Ovary (tissue), 9 donors: ENCODE measurements around the gene RECQL. TPM values are rescaled to one million over a fixed set of nuclear protein-coding genes. Genes with fewer than 3 reads are reported as not detected.

Experiments
- DNase-seq, 5 donors: peaks; one replicate each; pipeline ENCODE4 v3.0.0-alpha.2; 2019 to 2020
- H3K27ac ChIP-seq, 2 donors: fragments of 200-600 bp; one replicate each; pipeline versions ENCODE4 v1.5.1 to v1.8.0; 2019 to 2022
- H3K27me3 ChIP-seq: fragments of 200-600 bp; one replicate; pipeline ENCODE4 v1.8.0; 2022
- H3K36me3 ChIP-seq: fragments of 200-600 bp; sonication (generic); one replicate; pipeline ENCODE4 v1.5.1; 2019
- H3K4me1 ChIP-seq: one replicate; pipeline ENCODE4 v1.8.1; 2013; ENCODE audit warnings: mild to moderate bottlenecking, moderate library complexity; ENCODE audit not compliant: insufficient read depth
- H3K4me3 ChIP-seq: fragments of 200-600 bp; sonication (generic); one replicate; pipeline ENCODE4 v1.5.1; 2017
- H3K9me3 ChIP-seq, 2 donors: fragments of 200-600 bp in 1 of 2; sonication (generic) in 1 of 2; one replicate each; pipeline versions ENCODE4 v1.5.1 to v1.8.1; 2013 to 2019; ENCODE audit warnings: mild to moderate bottlenecking in 1 of 2, moderate library complexity in 1 of 2
- EP300 ChIP-seq: sonication (generic); formaldehyde crosslinking; IDR thresholded peaks from one replicate; pipeline ENCODE4 v1.6.1; 2017; ENCODE audit warnings: antibody characterized with exemption
- POLR2A ChIP-seq: fragments of 450-650 bp; IDR thresholded peaks from one replicate; pipeline ENCODE4 v1.6.1; 2017; ENCODE audit warnings: antibody characterized with exemption, mild to moderate bottlenecking, moderate library complexity
- WGBS, 3 donors: extraction: QIAGEN DNeasy Blood & Tissue Kit in 1 of 3; methylation state at CpG; one replicate each; pipeline versions ENCODE4 v1.1.5 to v1.1.7; 2013 to 2017; 5-methylcytosine and 5-hydroxymethylcytosine counted together
- intact Hi-C, 4 donors: fragments of 100-400 bp; cut with DNase I; formaldehyde crosslinking; loops; one replicate each; pipeline versions ENCODE4 v1.11.0 to v1.15.1; 2022 to 2023
- polyA plus RNA-seq, 2 donors: library from polyadenylated mRNA; stranded (reverse); fragments of 200-250 nt in 1 of 2; fragments of 350-450 nt in 1 of 2; fragmentation: Illumina TruSeq in 1 of 2; extraction: RNeasy Lipid Tissue Mini Kit (QIAGEN cat#74804) in 1 of 2; gene quantifications; one replicate each; pipeline ENCODE4 v1.2.3, GENCODE V29; 2013 to 2014
- total RNA-seq, 7 donors: library from RNA; depleted of rRNA in 2 of 7; stranded (reverse); fragments of >200 nt in 2 of 7; fragmentation: NEBNext Ultra II Directional in 3 of 7; extraction: Animal tissue kit (Norgen Biotek cat#: 25700) in 3 of 7; gene quantifications; one replicate each; pipeline versions ENCODE4 v1.1.0 to v1.2.4, GENCODE V29; 2016 to 2023
- TF ChIP-seq, protein P1 (sequence below), 3 donors: fragments of 450-650 bp in 2 of 3; fragments of 200-600 bp in 1 of 3; IDR thresholded peaks; one replicate each; pipeline versions ENCODE4 v1.5.1 to v1.8.0; 2016 to 2022; ENCODE audit warnings: antibody characterized with exemption in 3 of 3, mild to moderate bottlenecking in 1 of 3
- donor health status: DM: no; HTN: no; CAD: no; lungs with moderate emphysema.
- donor health status: DM: no; HTN: no; CAD: no.
- donor health status: Bipolar disorder and iron deficiency.
- donor health status: DM: yes; HTN: yes; CAD: no.
- donor health status: DM: no; HTN: no; CAD: no.
- donor health status: DM: yes; HTN: yes; CAD: no.

Gene RECQL
- total and polyA plus RNA-seq, 9 donors = 12.3 to 28.0 (median 17.3) TPM

DNA sequence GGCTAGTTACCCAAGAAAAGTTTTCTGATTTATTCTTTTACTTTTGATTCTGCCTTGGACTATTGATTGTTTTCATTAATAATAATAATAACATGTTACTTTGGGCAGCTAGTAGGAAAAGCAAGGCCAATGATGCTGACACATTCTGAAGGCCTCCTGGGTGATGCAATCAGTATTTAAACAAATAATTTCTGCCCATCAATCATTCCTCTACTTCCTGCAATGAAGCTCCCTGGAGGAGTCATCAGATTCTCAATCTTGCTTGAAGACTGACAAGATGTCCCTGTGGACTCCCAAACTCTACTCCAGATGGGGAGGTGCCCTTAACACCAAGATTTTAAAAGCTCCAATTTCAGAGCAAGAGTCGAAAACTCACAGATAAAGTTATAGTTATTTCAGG lies 24.6 kb upstream of the RECQL start, which contains the start of gene SPX:
Gene SPX, plus strand, starts transcription at position 244 of the 400 bp plus-strand sequence. CDS start 177 bp downstream, outside the sequence.
- no peak within 1 kb of the TSS for H3K27ac ChIP-seq
- H3K27me3 ChIP-seq = no peaks in the 10 kb centered on the region
- WGBS, 3 donors = 94 to 98% (median 96%) methylated on average over 1 of the region's 1 CpG
- no peak within 1 kb of the TSS for H3K4me3 ChIP-seq
- intact Hi-C loops = no loop called here
- TF ChIP-seq, protein P1, sequence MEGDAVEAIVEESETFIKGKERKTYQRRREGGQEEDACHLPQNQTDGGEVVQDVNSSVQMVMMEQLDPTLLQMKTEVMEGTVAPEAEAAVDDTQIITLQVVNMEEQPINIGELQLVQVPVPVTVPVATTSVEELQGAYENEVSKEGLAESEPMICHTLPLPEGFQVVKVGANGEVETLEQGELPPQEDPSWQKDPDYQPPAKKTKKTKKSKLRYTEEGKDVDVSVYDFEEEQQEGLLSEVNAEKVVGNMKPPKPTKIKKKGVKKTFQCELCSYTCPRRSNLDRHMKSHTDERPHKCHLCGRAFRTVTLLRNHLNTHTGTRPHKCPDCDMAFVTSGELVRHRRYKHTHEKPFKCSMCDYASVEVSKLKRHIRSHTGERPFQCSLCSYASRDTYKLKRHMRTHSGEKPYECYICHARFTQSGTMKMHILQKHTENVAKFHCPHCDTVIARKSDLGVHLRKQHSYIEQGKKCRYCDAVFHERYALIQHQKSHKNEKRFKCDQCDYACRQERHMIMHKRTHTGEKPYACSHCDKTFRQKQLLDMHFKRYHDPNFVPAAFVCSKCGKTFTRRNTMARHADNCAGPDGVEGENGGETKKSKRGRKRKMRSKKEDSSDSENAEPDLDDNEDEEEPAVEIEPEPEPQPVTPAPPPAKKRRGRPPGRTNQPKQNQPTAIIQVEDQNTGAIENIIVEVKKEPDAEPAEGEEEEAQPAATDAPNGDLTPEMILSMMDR (IDR thresholded peaks at IDR 0.05) = no peak
- no peak for TF ChIP-seq EP300
- TF ChIP-seq POLR2A = no peak
- DNase-seq = no peak
- no peaks in the 10 kb centered on the region for H3K4me1 ChIP-seq
- H3K36me3 ChIP-seq = no peaks in the 10 kb centered on the region
- no peaks in the 10 kb centered on the region for H3K9me3 ChIP-seq

DNA sequence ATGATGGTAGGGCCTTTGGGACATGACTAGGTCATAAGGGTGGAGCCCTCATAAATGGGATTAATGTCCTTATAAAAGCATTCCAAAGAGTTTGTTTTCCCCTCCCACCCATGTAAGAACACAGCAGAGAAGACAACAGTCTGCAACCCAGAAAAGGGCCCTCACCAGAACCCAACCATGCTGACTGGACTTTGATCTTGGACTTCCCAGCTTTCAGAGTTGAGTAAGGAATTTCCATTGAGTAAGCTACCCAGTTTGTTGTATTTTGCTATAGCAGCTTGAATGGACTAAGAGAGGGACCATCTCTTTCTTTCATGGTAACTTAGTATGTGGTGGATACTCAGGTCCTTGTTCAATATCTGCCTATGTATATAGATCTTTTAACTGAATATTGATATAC lies 21.7 kb upstream of the RECQL start:
- H3K36me3 ChIP-seq = no peaks in the 10 kb centered on the region
- H3K4me3 ChIP-seq = no peak overlapping the region
- H3K9me3 ChIP-seq = no peaks in the 10 kb centered on the region
- no peak for TF ChIP-seq POLR2A
- TF ChIP-seq EP300 = no peak
- TF ChIP-seq, protein P1 (IDR thresholded peaks at IDR 0.05) = no peak
- no peak overlapping the region for H3K27ac ChIP-seq
- intact Hi-C loops = no loop called here
- no peaks in the 10 kb centered on the region for H3K27me3 ChIP-seq
- H3K4me1 ChIP-seq = no peaks in the 10 kb centered on the region
- DNase-seq = no peak

DNA sequence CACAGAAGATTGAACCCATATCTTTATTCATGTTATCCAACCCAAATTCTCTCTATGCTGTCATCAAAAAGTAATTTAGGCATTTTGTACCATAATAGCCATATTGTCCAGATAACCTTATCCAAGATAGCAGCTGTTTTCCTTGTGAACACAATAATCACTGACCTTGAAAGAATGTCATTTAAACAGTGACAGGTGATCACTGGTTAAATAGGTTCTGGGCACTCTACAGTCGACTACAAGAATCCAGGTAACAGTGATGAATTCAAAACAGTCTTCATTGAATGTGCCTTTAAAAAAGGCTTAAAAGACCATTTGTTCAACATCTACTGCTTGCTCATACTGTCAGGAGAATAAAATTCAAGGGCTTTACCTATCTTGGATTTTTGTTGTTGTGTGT lies 20.1 kb upstream of the RECQL start:
- intact Hi-C loops = no loop called here
- H3K27me3 ChIP-seq = no peaks in the 10 kb centered on the region
- WGBS, 3 donors = 0 to 27% (median 10%) methylated on average over 1 of the region's 1 CpG
- no peak overlapping the region for H3K4me3 ChIP-seq
- H3K27ac ChIP-seq = no peak overlapping the region
- H3K36me3 ChIP-seq = no peaks in the 10 kb centered on the region
- TF ChIP-seq POLR2A = no peak
- TF ChIP-seq, protein P1 (IDR thresholded peaks at IDR 0.05) = no peak
- no peaks in the 10 kb centered on the region for H3K9me3 ChIP-seq
- H3K4me1 ChIP-seq = no peaks in the 10 kb centered on the region
- DNase-seq = no peak

DNA sequence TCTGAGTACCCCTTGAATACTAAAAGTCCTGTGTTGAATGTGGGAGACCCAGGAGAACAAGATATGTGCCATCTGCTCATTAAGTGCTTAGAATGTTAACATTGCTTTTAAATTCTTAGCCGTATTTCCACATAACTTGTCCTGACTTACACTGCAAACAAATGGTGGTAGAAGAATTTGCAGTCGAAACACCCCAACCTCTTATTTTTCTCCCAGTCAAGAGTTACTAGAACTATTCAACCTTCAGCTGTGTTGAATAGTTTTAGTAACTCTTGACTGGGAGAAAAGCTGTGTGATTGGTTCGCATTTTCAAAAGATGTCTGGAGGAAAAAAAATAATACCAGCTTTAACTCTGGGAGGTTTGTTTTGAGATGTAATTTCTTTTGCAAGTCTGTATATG lies 17.0 kb upstream of the RECQL start:
- H3K4me3 ChIP-seq = no peak overlapping the region
- no peak for DNase-seq
- no peaks in the 10 kb centered on the region for H3K27me3 ChIP-seq
- no peak overlapping the region for H3K27ac ChIP-seq
- 67 to 84% (median 84%) methylated on average over 3 of the region's 3 CpGs for WGBS, 3 donors
- H3K4me1 ChIP-seq = no peaks in the 10 kb centered on the region
- H3K36me3 ChIP-seq = no peaks in the 10 kb centered on the region
- TF ChIP-seq POLR2A (no peak), EP300 (no peak)
- TF ChIP-seq, protein P1 (IDR thresholded peaks at IDR 0.05) = no peak
- no peaks in the 10 kb centered on the region for H3K9me3 ChIP-seq
- intact Hi-C loops = no loop called here

DNA sequence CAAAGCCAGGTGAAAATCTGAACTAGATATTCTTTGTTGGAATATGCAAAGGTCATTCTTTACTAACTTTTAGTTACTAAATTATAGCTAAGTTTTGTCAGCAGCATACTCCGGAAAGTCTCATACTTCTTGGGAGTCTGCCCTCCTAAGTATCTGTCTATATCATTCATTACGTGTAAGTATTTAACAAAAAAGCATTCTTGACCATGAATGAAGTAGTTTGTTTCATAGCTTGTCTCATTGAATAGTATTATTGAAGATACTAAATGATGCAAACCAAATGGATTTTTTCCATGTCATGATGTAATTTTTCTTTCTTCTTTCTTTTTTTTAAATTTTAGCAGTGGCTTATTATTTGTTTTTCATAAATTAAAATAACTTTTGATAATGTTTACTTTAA lies 14.8 kb upstream of the RECQL start:
- no peak overlapping the region for H3K27ac ChIP-seq
- intact Hi-C loops = no loop called here
- no peaks in the 10 kb centered on the region for H3K36me3 ChIP-seq
- H3K4me3 ChIP-seq = no peak overlapping the region
- no peaks in the 10 kb centered on the region for H3K9me3 ChIP-seq
- 94 to 96% (median 95%) methylated on average over 2 of the region's 2 CpGs for WGBS, 3 donors
- TF ChIP-seq, protein P1 (IDR thresholded peaks at IDR 0.05) = no peak
- no peak for TF ChIP-seq POLR2A
- TF ChIP-seq EP300 = no peak
- H3K4me1 ChIP-seq = no peaks in the 10 kb centered on the region
- no peaks in the 10 kb centered on the region for H3K27me3 ChIP-seq
- DNase-seq = no peak
